Effector memory CD8-positive, alpha-beta T cell (primary cell): ENCODE measurements around the gene KRT14.
"Not testable (repeated sequence)": the region's sequence is repeated elsewhere in the genome, so short reads cannot be mapped to it uniquely, and the experiment has no call there.

Experiments used
- ATAC-seq: fragments of 150-1000 bp; cut with Tn5 transposase; replicated peaks from 2 replicates; pipeline ENCODE4 v1.10.0; 2021; ENCODE audit warnings: mild to moderate bottlenecking, moderate library complexity
- DNase-seq, 3 experiments: peaks; one replicate each; pipeline ENCODE4 v3.0.0; 2021
- H3K27ac Mint-ChIP-seq, 2 donors: one replicate each; pipeline ENCODE4 v1.8.0; 2022; ENCODE audit warnings: mild to moderate bottlenecking in 2 of 2, mixed read lengths in 2 of 2, moderate library complexity in 2 of 2
- H3K27me3 Mint-ChIP-seq, 2 donors: one replicate each; pipeline ENCODE4 v1.8.0; 2022; ENCODE audit warnings: mixed read lengths in 2 of 2
- H3K36me3 Mint-ChIP-seq: one replicate; pipeline ENCODE4 v1.8.0; 2022; ENCODE audit warnings: mild to moderate bottlenecking, moderate library complexity, mixed read lengths; ENCODE audit not compliant: insufficient read depth
- H3K4me1 Mint-ChIP-seq, 2 donors: one replicate each; pipeline ENCODE4 v1.8.0; 2022; ENCODE audit warnings: low read depth in 2 of 2, mixed read lengths in 2 of 2
- H3K4me3 Mint-ChIP-seq, 2 donors: one replicate each; pipeline ENCODE4 v1.8.0; 2022; ENCODE audit warnings: mild to moderate bottlenecking in 2 of 2, mixed read lengths in 2 of 2, moderate library complexity in 2 of 2
- H3K9me3 Mint-ChIP-seq, 2 donors: one replicate each; pipeline ENCODE4 v1.8.0; 2022; ENCODE audit warnings: mixed read lengths in 2 of 2

KRT14 gene

GRCh38 chr17:41627316-41628072 is 40.8 kb upstream of the KRT14 start:
- no peaks in the 10 kb centered on the region for H3K4me1 Mint-ChIP-seq
- H3K27ac Mint-ChIP-seq = no peak overlapping the region
- no peaks in the 10 kb centered on the region for H3K9me3 Mint-ChIP-seq
- H3K4me3 Mint-ChIP-seq = no peak overlapping the region
- no peaks in the 10 kb centered on the region for H3K36me3 Mint-ChIP-seq
- peaks cover 20 to 54% of the 10 kb centered on the region in 2 donors for H3K27me3 Mint-ChIP-seq
- no peak for ATAC-seq
- DNase-seq = no peak

GRCh38 chr17:41626914-41627295 is 40.2 kb upstream of the KRT14 start:
- peaks cover 20 to 60% of the 10 kb centered on the region in 2 donors for H3K27me3 Mint-ChIP-seq
- not testable (repeated sequence) for H3K4me3 Mint-ChIP-seq, H3K27ac Mint-ChIP-seq, ATAC-seq, H3K36me3 Mint-ChIP-seq, H3K9me3 Mint-ChIP-seq, H3K4me1 Mint-ChIP-seq, DNase-seq

DNA sequence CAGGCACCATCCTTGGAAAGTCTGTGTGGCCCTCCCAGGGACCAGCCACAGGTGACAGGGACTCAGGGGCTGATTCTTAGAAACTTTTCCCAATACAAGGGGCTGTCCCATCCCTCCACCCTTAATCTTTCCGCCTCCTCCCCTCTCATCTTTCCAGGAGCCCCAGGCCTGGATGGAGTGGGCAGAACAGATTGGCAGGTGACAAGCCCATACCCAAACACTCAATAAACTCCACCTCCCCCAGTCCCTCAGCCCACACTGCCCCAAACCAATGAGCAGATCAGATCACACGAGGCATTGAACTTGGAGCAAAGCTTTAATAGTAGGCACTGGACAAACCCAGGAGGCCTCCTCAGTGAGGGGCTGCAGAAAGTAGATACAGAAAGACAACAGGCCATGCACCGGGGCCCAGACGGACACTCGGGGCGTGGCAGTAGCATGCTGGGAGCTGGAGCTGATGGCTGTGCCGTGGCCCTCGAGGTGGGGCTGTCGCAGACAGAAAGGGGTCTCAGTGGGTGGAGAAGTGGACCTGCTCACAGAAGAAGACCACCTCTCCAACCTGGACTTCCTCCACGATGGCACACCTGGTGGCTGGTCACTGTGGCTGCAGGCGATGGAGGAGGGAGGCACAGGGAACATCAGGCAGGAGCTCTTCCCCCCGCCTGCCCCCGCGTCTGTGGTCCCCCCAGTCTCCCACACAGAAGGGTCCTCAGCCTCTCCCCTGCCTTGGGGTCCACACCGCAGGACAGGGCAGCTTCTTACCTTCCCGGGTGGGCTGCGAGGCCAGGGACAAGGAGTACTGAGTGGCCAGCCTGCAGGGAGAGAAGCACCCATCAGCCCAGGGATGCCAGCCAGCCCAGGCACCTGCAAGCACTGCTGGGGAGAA is 39.6 kb upstream of the KRT14 start:
- H3K36me3 Mint-ChIP-seq, H3K9me3 Mint-ChIP-seq: not testable (repeated sequence)

GRCh38 chr17:41625602-41626001 is 38.9 kb upstream of the KRT14 start:
- Mint-ChIP-seq H3K4me3 (no peak overlapping the region), H3K27ac (no peak overlapping the region), H3K36me3 (no peaks in the 10 kb centered on the region), H3K27me3 (peaks cover 20 to 73% of the 10 kb centered on the region in 2 donors), H3K4me1 (no peaks in the 10 kb centered on the region), H3K9me3 (no peaks in the 10 kb centered on the region)
- DNase-seq (no peak), ATAC-seq (no peak)

More for the DNA sequence above, 39.6 kb upstream of the KRT14 start:
- H3K4me1 Mint-ChIP-seq, ATAC-seq, H3K4me3 Mint-ChIP-seq, DNase-seq, H3K27ac Mint-ChIP-seq: not testable (repeated sequence)
- H3K27me3 Mint-ChIP-seq = peaks cover 20 to 66% of the 10 kb centered on the region in 2 donors

GRCh38 chr17:41624208-41625101 is 37.8 kb upstream of the KRT14 start, which contains the start of gene KRT17:
KRT17 (minus strand) TSS chr17:41624575; CDS start chr17:41624509, 66 bp downstream.
- Mint-ChIP-seq H3K27me3 (peaks cover 20 to 85% of the 10 kb centered on the region in 2 donors), H3K4me3 (no peak within 1 kb of the TSS), H3K36me3 (no peaks in the 10 kb centered on the region), H3K27ac (no peak within 1 kb of the TSS), H3K4me1 (no peaks in the 10 kb centered on the region), H3K9me3 (no peaks in the 10 kb centered on the region)
- ATAC-seq (no peak), DNase-seq (no peak)

DNA sequence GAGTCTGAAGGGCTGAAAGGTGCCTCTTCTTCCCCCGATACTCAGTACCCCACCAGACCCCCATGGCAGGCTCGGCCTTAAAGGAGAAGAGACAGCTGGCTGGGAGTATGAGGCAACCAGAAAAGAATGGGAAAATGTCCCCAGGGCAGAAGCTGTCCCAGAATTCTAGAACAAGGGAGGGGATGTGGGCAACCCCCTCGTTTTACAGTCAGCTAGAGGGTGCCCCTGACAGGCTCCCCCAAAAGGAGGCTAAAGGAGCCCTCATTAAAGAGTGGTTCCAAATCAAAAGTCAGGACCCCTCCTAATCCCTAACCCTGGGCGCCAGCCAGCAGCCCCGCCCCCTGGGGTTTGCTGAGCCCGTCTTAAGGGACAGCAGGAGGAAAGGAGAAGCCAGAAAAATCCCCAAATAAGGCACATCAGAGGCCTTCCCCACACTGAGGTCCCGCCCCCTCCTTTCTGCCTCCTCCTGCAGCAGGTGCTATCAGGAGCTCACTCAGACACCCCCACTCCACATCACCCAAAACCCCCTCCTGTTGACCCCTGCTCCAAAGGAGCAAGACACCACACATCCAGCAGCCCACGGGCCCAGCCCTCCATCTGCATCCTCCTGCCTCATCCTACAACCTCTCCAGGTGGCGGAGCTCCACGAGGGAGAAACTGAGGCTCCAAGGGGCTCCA is 36.6 kb upstream of the KRT14 start:
- DNase-seq, H3K27ac Mint-ChIP-seq, ATAC-seq, H3K4me3 Mint-ChIP-seq, H3K4me1 Mint-ChIP-seq, H3K9me3 Mint-ChIP-seq, H3K36me3 Mint-ChIP-seq: not testable (repeated sequence)
- H3K27me3 Mint-ChIP-seq = peaks cover 20 to 95% of the 10 kb centered on the region in 2 donors

GRCh38 chr17:41622340-41623183 is 35.9 kb upstream of the KRT14 start:
- peaks cover 16 to 98% of the 10 kb centered on the region in 2 donors for H3K27me3 Mint-ChIP-seq
- not testable (repeated sequence) for DNase-seq, H3K4me3 Mint-ChIP-seq, H3K4me1 Mint-ChIP-seq, H3K27ac Mint-ChIP-seq, ATAC-seq, H3K9me3 Mint-ChIP-seq, H3K36me3 Mint-ChIP-seq

DNA sequence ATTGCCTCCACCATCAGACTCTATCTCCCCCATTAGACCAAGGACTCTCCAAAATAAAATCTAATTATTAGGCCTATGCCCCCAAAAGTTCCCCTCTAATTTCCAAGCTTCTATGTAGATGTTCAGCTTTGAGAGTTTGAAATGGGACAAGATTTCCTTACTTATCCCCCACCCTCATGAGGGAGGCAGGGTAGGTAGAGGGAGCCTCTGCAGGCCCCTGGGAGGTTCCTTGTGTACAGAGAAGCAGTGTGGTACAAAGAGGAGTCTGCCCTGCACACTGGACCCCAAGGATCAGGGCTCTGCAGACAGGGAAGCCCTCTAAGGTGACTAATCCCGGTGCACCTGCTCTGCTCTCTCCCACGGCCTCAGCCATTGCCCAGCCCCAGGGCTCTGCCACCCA is 35.2 kb upstream of the KRT14 start:
- Mint-ChIP-seq H3K36me3 (no peaks in the 10 kb centered on the region), H3K27me3 (peaks cover 10 to 98% of the 10 kb centered on the region in 2 donors), H3K9me3 (no peaks in the 10 kb centered on the region), H3K4me3 (no peak overlapping the region), H3K4me1 (no peaks in the 10 kb centered on the region), H3K27ac (no peak overlapping the region)
- no peak for ATAC-seq
- DNase-seq = no peak

DNA sequence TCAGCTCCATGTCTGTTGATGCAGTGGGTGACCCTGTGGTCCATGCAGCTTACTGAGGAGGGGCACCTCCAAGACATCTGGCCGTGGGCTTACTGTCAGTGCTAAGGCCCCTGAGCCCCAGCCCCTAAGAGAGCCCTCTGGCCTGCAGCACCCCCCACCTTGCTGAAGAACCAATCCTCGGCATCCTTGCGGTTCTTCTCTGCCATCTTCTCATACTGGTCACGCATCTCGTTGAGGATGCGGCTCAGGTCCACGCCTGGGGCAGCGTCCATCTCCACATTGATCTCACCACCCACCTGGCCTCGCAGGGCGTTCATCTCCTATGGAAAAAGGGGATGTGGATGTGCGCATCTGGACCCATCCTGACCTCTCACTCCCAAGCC is 34.7 kb upstream of the KRT14 start:
- DNase-seq, H3K27ac Mint-ChIP-seq, H3K9me3 Mint-ChIP-seq, H3K4me3 Mint-ChIP-seq, ATAC-seq, H3K36me3 Mint-ChIP-seq, H3K4me1 Mint-ChIP-seq: not testable (repeated sequence)
- H3K27me3 Mint-ChIP-seq = peaks cover 8 to 98% of the 10 kb centered on the region in 2 donors

DNA sequence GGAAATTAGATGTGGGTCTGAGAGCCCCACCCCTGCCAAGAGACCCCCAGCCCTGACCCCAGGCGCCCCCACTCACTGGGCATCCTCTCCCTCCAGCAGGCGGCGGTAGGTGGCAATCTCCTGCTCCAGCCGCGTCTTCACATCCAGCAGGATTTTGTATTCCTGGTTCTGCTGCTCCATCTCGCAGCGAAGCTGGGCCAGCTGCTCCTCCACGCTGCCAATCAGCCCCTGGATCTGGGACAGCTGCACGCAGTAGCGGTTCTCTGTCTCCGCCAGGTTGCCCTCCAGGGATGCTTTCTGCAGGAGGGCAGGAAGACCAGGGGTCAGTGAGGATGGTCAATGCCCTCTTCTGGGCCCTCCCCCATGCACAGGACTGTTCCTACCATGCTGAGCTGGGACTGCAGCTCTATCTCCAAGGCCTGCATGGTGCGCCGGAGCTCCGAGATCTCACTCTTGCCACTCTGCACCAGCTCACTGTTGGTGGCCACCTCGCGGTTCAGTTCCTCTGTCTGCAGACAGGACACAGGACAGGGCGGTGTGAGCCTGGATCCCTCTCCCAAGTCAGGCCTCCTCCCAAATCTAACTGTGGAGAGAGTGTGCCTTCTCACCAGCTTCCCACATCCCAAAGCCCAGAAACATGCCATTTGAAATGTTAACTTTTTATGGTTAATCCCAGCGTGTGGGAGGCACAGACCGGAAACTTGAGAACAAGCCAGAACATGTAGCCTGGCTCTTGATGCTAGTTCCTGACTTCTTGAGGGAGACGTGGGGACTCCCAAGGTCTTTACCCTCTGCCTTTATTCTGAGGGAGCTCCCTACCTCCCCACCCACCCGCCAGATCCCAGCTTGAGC is 34.1 kb upstream of the KRT14 start:
- H3K36me3 Mint-ChIP-seq = no peaks in the 10 kb centered on the region
- no peaks in the 10 kb centered on the region for H3K4me1 Mint-ChIP-seq
- no peak overlapping the region for H3K4me3 Mint-ChIP-seq
- ATAC-seq (no peak), DNase-seq (no peak)
- H3K27me3 Mint-ChIP-seq = peaks cover 4 to 98% of the 10 kb centered on the region in 2 donors
- no peaks in the 10 kb centered on the region for H3K9me3 Mint-ChIP-seq
- no peak overlapping the region for H3K27ac Mint-ChIP-seq

GRCh38 chr17:41619927-41620582 is 33.4 kb upstream of the KRT14 start:
- H3K9me3 Mint-ChIP-seq, ATAC-seq, H3K36me3 Mint-ChIP-seq, H3K27ac Mint-ChIP-seq, H3K4me1 Mint-ChIP-seq, DNase-seq, H3K4me3 Mint-ChIP-seq: not testable (repeated sequence)
- H3K27me3 Mint-ChIP-seq = peaks cover 9 to 98% of the 10 kb centered on the region in 2 donors
